CD8-positive, alpha-beta memory T cell (primary cell): Measurements from ENCODE around the gene NPHS1. TPM values are rescaled to one million over a fixed set of nuclear protein-coding genes. Genes with fewer than 3 reads are reported as not detected.

Source experiments
- CTCF ChIA-PET: fragments of 350-600 bp; sonication (Branson Sonifier 250); formaldehyde crosslinking; loops from one replicate; lab custom pipeline; 2021; ENCODE audit warnings: antibody characterized with exemption; lab: Charles Lee
- POLR2A ChIA-PET: fragments of 350-600 bp; sonication (Branson Sonifier 250); formaldehyde crosslinking; loops from one replicate; lab custom pipeline; 2021; ENCODE audit warnings: antibody characterized with exemption; lab: Charles Lee
- DNase-seq, 5 donors: peaks; one replicate each; pipeline versions ENCODE4 v3.0.0 to v3.0.0-alpha.2; 2020 to 2022; ENCODE audit warnings: mixed read lengths in 1 of 5
- H3K27ac ChIP-seq: one replicate; pipeline ENCODE4 v1.7.0; 2013; ENCODE audit warnings: low read depth, mild to moderate bottlenecking, low read length, moderate library complexity
- H3K27me3 ChIP-seq: 2 replicates; pipeline ENCODE4 v1.7.0; 2013; ENCODE audit warnings: low read length, mild to moderate bottlenecking; ENCODE audit not compliant: insufficient read depth, poor library complexity, severe bottlenecking
- H3K36me3 ChIP-seq: 2 replicates; pipeline ENCODE4 v1.7.0; 2013; ENCODE audit warnings: mild to moderate bottlenecking, low read length, moderate library complexity; ENCODE audit not compliant: insufficient read depth
- H3K4me1 ChIP-seq: 2 replicates; pipeline ENCODE4 v1.7.0; 2013; ENCODE audit warnings: mild to moderate bottlenecking, low read length, moderate library complexity; ENCODE audit not compliant: insufficient read depth
- H3K4me3 ChIP-seq: 2 replicates; pipeline ENCODE4 v1.7.0; 2013; ENCODE audit warnings: mild to moderate bottlenecking, low read length
- H3K9me3 ChIP-seq: 2 replicates; pipeline ENCODE4 v1.7.0; 2013; ENCODE audit warnings: mild to moderate bottlenecking, low read length
- H3K27ac Mint-ChIP-seq, 8 donors: one replicate each; pipeline ENCODE4 v1.8.0; 2020 to 2021; ENCODE audit warnings: mixed read lengths in 8 of 8, mild to moderate bottlenecking in 6 of 8, inconsistent platforms in 3 of 8, moderate library complexity in 3 of 8
- H3K27me3 Mint-ChIP-seq, 2 donors: one replicate each; pipeline ENCODE4 v1.8.0; 2020 to 2021; ENCODE audit warnings: mixed read lengths in 2 of 2, mild to moderate bottlenecking in 1 of 2, moderate library complexity in 1 of 2
- H3K36me3 Mint-ChIP-seq, 3 donors: one replicate each; pipeline ENCODE4 v1.8.0; 2020 to 2021; ENCODE audit warnings: mixed read lengths in 3 of 3, inconsistent platforms in 1 of 3, mild to moderate bottlenecking in 1 of 3
- H3K4me1 Mint-ChIP-seq, 3 donors: one replicate each; pipeline ENCODE4 v1.8.0; 2020 to 2021; ENCODE audit warnings: mixed read lengths in 3 of 3, inconsistent platforms in 1 of 3, mild to moderate bottlenecking in 1 of 3
- H3K4me3 Mint-ChIP-seq, 7 donors: one replicate each; pipeline ENCODE4 v1.8.0; 2020 to 2021; ENCODE audit warnings: mixed read lengths in 7 of 7, mild to moderate bottlenecking in 6 of 7, moderate library complexity in 4 of 7, inconsistent platforms in 2 of 7
- H3K9me3 Mint-ChIP-seq, 5 donors: one replicate each; pipeline ENCODE4 v1.8.0; 2020 to 2022; ENCODE audit warnings: mixed read lengths in 5 of 5, mild to moderate bottlenecking in 3 of 5, moderate library complexity in 2 of 5, inconsistent platforms in 1 of 5
- polyA plus RNA-seq: library from polyadenylated mRNA; unstranded; fragments of 300-500 nt; fragmentation: Illumina TruSeq; gene quantifications from one replicate; pipeline ENCODE4 v1.2.3, GENCODE V29; 2021
- total RNA-seq, 2 experiments: library from RNA; stranded (reverse); gene quantifications; one replicate each; pipeline ENCODE4 v1.2.3, GENCODE V29; 2021

NPHS1 gene
- total and polyA plus RNA-seq, 3 experiments from 2014 or later = not detected

- no peaks in the 10 kb centered on the region for H3K27me3 Mint-ChIP-seq
- POLR2A ChIA-PET = no interaction called here
- H3K27ac Mint-ChIP-seq = peak overlapping the region in 1 of 8 donors; percentile 47
- CTCF ChIA-PET = no interaction called here
- no peaks in the 10 kb centered on the region for H3K27me3 ChIP-seq
- no peaks in the 10 kb centered on the region for H3K36me3 ChIP-seq
- peaks cover 0 to 15% (median 0%) of the 10 kb centered on the region in 3 donors for H3K36me3 Mint-ChIP-seq
- H3K4me3 Mint-ChIP-seq = peak overlapping the region; percentile 11 to 78 (median 34)
- DNase-seq = no peak
- no peaks in the 10 kb centered on the region for H3K9me3 ChIP-seq
- no peak overlapping the region for H3K4me3 ChIP-seq
- no peak overlapping the region for H3K27ac ChIP-seq
- peaks cover 20 to 23% (median 22%) of the 10 kb centered on the region in 3 donors for H3K4me1 Mint-ChIP-seq
- H3K9me3 Mint-ChIP-seq = no peaks in the 10 kb centered on the region
- H3K4me1 ChIP-seq = peaks cover 17% of the 10 kb centered on the region
Observed at GRCh38 chr19:35777961-35778360, 74.3 kb downstream of the NPHS1 start.

- H3K36me3 Mint-ChIP-seq = peaks cover 0 to 12% (median 0%) of the 10 kb centered on the region in 3 donors
- ChIA-PET POLR2A (no interaction called here), CTCF (no interaction called here)
- Histone ChIP-seq H3K27ac (no peak overlapping the region), H3K9me3 (no peaks in the 10 kb centered on the region), H3K4me1 (peaks cover 17% of the 10 kb centered on the region), H3K36me3 (no peaks in the 10 kb centered on the region), H3K4me3 (no peak overlapping the region), H3K27me3 (no peaks in the 10 kb centered on the region)
- no peaks in the 10 kb centered on the region for H3K9me3 Mint-ChIP-seq
- peak overlapping the region in 5 of 8 donors; percentile 22 to 66 (median 37) for H3K27ac Mint-ChIP-seq
- no peaks in the 10 kb centered on the region for H3K27me3 Mint-ChIP-seq
- DNase-seq = no peak
- peaks cover 21 to 23% (median 22%) of the 10 kb centered on the region in 3 donors for H3K4me1 Mint-ChIP-seq
- peak overlapping the region; percentile 43 to 88 (median 65) for H3K4me3 Mint-ChIP-seq
Observed at GRCh38 chr19:35777086-35777841, 75.0 kb downstream of the NPHS1 start.

GRCh38 chr19:35776102-35776788 is 76.1 kb downstream of the NPHS1 start:
- peaks cover 21 to 23% (median 22%) of the 10 kb centered on the region in 3 donors for H3K4me1 Mint-ChIP-seq
- peak overlapping the region; percentile 32 for H3K4me3 ChIP-seq
- DNase-seq = peak in 1 of 5 donors; percentile 44
- no peaks in the 10 kb centered on the region for H3K9me3 ChIP-seq
- peak overlapping the region in 2 of 8 donors; percentile 24 to 66 for H3K27ac Mint-ChIP-seq
- peaks cover 17% of the 10 kb centered on the region for H3K4me1 ChIP-seq
- H3K36me3 Mint-ChIP-seq = peaks cover 0 to 10% (median 0%) of the 10 kb centered on the region in 3 donors
- H3K27me3 Mint-ChIP-seq = no peaks in the 10 kb centered on the region
- H3K27me3 ChIP-seq = no peaks in the 10 kb centered on the region
- H3K36me3 ChIP-seq = no peaks in the 10 kb centered on the region
- no peaks in the 10 kb centered on the region for H3K9me3 Mint-ChIP-seq
- peak overlapping the region; percentile 57 to 89 (median 72) for H3K4me3 Mint-ChIP-seq
- POLR2A ChIA-PET = interaction anchor here (0.5 kb wide), 1 partner anchor 64 kb away, joined by 4 read pairs; no protein-coding TSS in a partner anchor
- H3K27ac ChIP-seq = no peak overlapping the region
- CTCF ChIA-PET = no interaction called here

Other genes starting within 250 kb of the NPHS1 start
- gene HAUS5, start 239.8 kb downstream of the NPHS1 start, total RNA-seq = 10 to 100 TPM; 37.3 to 39.3 TPM
- gene HAUS5, start 239.8 kb downstream of the NPHS1 start, polyA plus RNA-seq = 6.7 TPM
- gene RBM42, start 223.5 kb downstream of the NPHS1 start, total RNA-seq = 100 to 1,000 TPM; 109 to 116 TPM
- gene RBM42, start 223.5 kb downstream of the NPHS1 start, polyA plus RNA-seq = 62.4 TPM
- 1 to 10 TPM; 1.2 TPM for gene ETV2, start 210.8 kb downstream of the NPHS1 start, total RNA-seq
- gene ETV2, start 210.8 kb downstream of the NPHS1 start, polyA plus RNA-seq = 1.4 TPM
- gene COX6B1, start 204.2 kb downstream of the NPHS1 start, total RNA-seq = 100 to 1,000 TPM; 433 to 452 TPM
- gene COX6B1, start 204.2 kb downstream of the NPHS1 start, polyA plus RNA-seq = 753 TPM
- gene UPK1A, start 186.0 kb downstream of the NPHS1 start, total RNA-seq = under 1 TPM in 1 of 2 experiments, not detected in 1; 0.22 TPM
- gene UPK1A, start 186.0 kb downstream of the NPHS1 start, polyA plus RNA-seq = not detected
- 100 to 1,000 TPM; 223 to 225 TPM for gene ZBTB32, start 147.9 kb downstream of the NPHS1 start, total RNA-seq
- 0.77 TPM for gene ZBTB32, start 147.9 kb downstream of the NPHS1 start, polyA plus RNA-seq
- 10 to 100 TPM; 62.6 to 67.8 TPM for gene KMT2B, start 134.5 kb downstream of the NPHS1 start, total RNA-seq
- 2.9 TPM for gene KMT2B, start 134.5 kb downstream of the NPHS1 start, polyA plus RNA-seq
- 100 to 1,000 TPM; 108 to 110 TPM for gene IGFLR1, start 110.1 kb downstream of the NPHS1 start, total RNA-seq
- gene IGFLR1, start 110.1 kb downstream of the NPHS1 start, polyA plus RNA-seq = 96.7 TPM
- 10 to 100 TPM; 29.0 to 32.2 TPM for gene U2AF1L4, start 107.1 kb downstream of the NPHS1 start, total RNA-seq
- gene U2AF1L4, start 107.1 kb downstream of the NPHS1 start, polyA plus RNA-seq = 37.5 TPM
- 10 to 100 TPM; 50.8 to 57.8 TPM for gene PSENEN, start 106.9 kb downstream of the NPHS1 start, total RNA-seq
- 101 TPM for gene PSENEN, start 106.9 kb downstream of the NPHS1 start, polyA plus RNA-seq
- 10 to 100 TPM in 1 of 2 experiments, 1 to 10 TPM in 1; 8.8 to 10.5 TPM for gene LIN37, start 103.9 kb downstream of the NPHS1 start, total RNA-seq
- 12.7 TPM for gene LIN37, start 103.9 kb downstream of the NPHS1 start, polyA plus RNA-seq
- gene HSPB6, start 95.5 kb downstream of the NPHS1 start, total RNA-seq = not detected
- not detected for gene HSPB6, start 95.5 kb downstream of the NPHS1 start, polyA plus RNA-seq
- gene PROSER3, start 94.3 kb downstream of the NPHS1 start, total RNA-seq = 10 to 100 TPM; 35.2 to 40.5 TPM
- gene PROSER3, start 94.3 kb downstream of the NPHS1 start, polyA plus RNA-seq = 8.3 TPM
- 10 to 100 TPM in 1 of 2 experiments, 1 to 10 TPM in 1; 9.2 to 11.9 TPM for gene ARHGAP33, start 76.9 kb downstream of the NPHS1 start, total RNA-seq
- 0.71 TPM for gene ARHGAP33, start 76.9 kb downstream of the NPHS1 start, polyA plus RNA-seq
- not detected for gene PRODH2, start 39.7 kb downstream of the NPHS1 start, total RNA-seq
- gene PRODH2, start 39.7 kb downstream of the NPHS1 start, polyA plus RNA-seq = not detected
- under 1 TPM; 0.62 to 0.83 TPM for gene KIRREL2, start 4.4 kb upstream of the NPHS1 start, total RNA-seq
- not detected for gene KIRREL2, start 4.4 kb upstream of the NPHS1 start, polyA plus RNA-seq
- gene APLP1, start 16.1 kb upstream of the NPHS1 start, total RNA-seq = under 1 TPM; 0.85 to 0.86 TPM
- gene APLP1, start 16.1 kb upstream of the NPHS1 start, polyA plus RNA-seq = not detected
- gene NFKBID, start 48.0 kb upstream of the NPHS1 start, total RNA-seq = 10 to 100 TPM; 63.3 to 66.5 TPM
- gene NFKBID, start 48.0 kb upstream of the NPHS1 start, polyA plus RNA-seq = 3.0 TPM
- 10 to 100 TPM; 53.4 to 60.1 TPM for gene HCST, start 50.0 kb upstream of the NPHS1 start, total RNA-seq
- 1,883 TPM for gene HCST, start 50.0 kb upstream of the NPHS1 start, polyA plus RNA-seq
- gene TYROBP, start 55.8 kb upstream of the NPHS1 start, total RNA-seq = 1 to 10 TPM; 6.4 to 6.8 TPM
- 96.2 TPM for gene TYROBP, start 55.8 kb upstream of the NPHS1 start, polyA plus RNA-seq
- gene LRFN3, start 83.9 kb upstream of the NPHS1 start, total RNA-seq = 10 to 100 TPM; 12.4 to 12.5 TPM
- 3.0 TPM for gene LRFN3, start 83.9 kb upstream of the NPHS1 start, polyA plus RNA-seq
- 10 to 100 TPM; 21.0 to 21.9 TPM for gene SDHAF1, start 142.7 kb upstream of the NPHS1 start, total RNA-seq
- gene SDHAF1, start 142.7 kb upstream of the NPHS1 start, polyA plus RNA-seq = 54.2 TPM
- 1 to 10 TPM; 1.2 to 1.9 TPM for gene SYNE4, start 156.3 kb upstream of the NPHS1 start, total RNA-seq
- gene SYNE4, start 156.3 kb upstream of the NPHS1 start, polyA plus RNA-seq = not detected
- gene ALKBH6, start 161.7 kb upstream of the NPHS1 start, total RNA-seq = 10 to 100 TPM; 37.2 to 41.3 TPM
- gene ALKBH6, start 161.7 kb upstream of the NPHS1 start, polyA plus RNA-seq = 21.2 TPM
- gene CLIP3, start 180.4 kb upstream of the NPHS1 start, total RNA-seq = under 1 TPM; 0.29 to 0.33 TPM
- 0.39 TPM for gene CLIP3, start 180.4 kb upstream of the NPHS1 start, polyA plus RNA-seq
- gene THAP8, start 201.8 kb upstream of the NPHS1 start, total RNA-seq = 1 to 10 TPM; 1.3 to 1.9 TPM
- 8.5 TPM for gene THAP8, start 201.8 kb upstream of the NPHS1 start, polyA plus RNA-seq
- 10 to 100 TPM; 15.7 to 15.8 TPM for gene WDR62, start 202.4 kb upstream of the NPHS1 start, total RNA-seq
- gene WDR62, start 202.4 kb upstream of the NPHS1 start, polyA plus RNA-seq = 0.37 TPM